K562 (cell line): ENCODE measurements around the gene PCNX3. TPM values are rescaled to one million over a fixed set of nuclear protein-coding genes. Genes with fewer than 3 reads are reported as not detected.

Experiments used
- ATF1 ChIP-seq, 2 experiments: fragments of 450-650 bp in 1 of 2; IDR thresholded peaks; 2 replicates each; pipeline ENCODE4 v1.6.1; 2016; ENCODE audit warnings: missing compliant biosample characterization in 1 of 2, missing genetic modification characterization in 1 of 2
- CXXC5 ChIP-seq: fragments of 250-450 bp; sonication (Bioruptor Pico); IDR thresholded peaks from 2 replicates; pipeline ENCODE4 v1.8.0; 2022; ENCODE audit warnings: inconsistent platforms, mild to moderate bottlenecking, moderate library complexity
- ELF2 ChIP-seq: fragments of 250-450 bp; sonication (Bioruptor Pico); IDR thresholded peaks from 2 replicates; pipeline ENCODE4 v1.5.0; 2021; ENCODE audit warnings: mild to moderate bottlenecking
- MBD2 ChIP-seq: sonication (generic); IDR thresholded peaks from 2 replicates; pipeline ENCODE4 v1.6.1; 2016; ENCODE audit warnings: low read depth, borderline replicate concordance
- NCOR1 ChIP-seq: fragments of 450-650 bp; IDR thresholded peaks from 2 replicates; pipeline ENCODE4 v1.6.1; 2016; ENCODE audit warnings: mild to moderate bottlenecking, moderate library complexity
- PYGO2 ChIP-seq: fragments of 450-650 bp; IDR thresholded peaks from 2 replicates; pipeline ENCODE4 v1.6.1; 2016; ENCODE audit warnings: mild to moderate bottlenecking, missing genetic modification characterization, moderate library complexity, missing compliant biosample characterization
- TARDBP ChIP-seq: fragments of 450-650 bp; IDR thresholded peaks from 2 replicates; pipeline ENCODE4 v1.6.1; 2016
- U2AF1 ChIP-seq: fragments of 200-400 bp; formaldehyde crosslinking; optimal IDR thresholded peaks from 2 replicates; pipeline ENCODE3; 2017; ENCODE audit warnings: mild to moderate bottlenecking, low read depth, low read length, moderate library complexity
- YY1 ChIP-seq, 3 experiments: IDR thresholded peaks; 2 replicates each; pipeline ENCODE4 v1.6.1; 2011; ENCODE audit warnings: low read length in 2 of 3, mild to moderate bottlenecking in 2 of 3, moderate library complexity in 2 of 3, borderline replicate concordance in 1 of 3, control low read depth in 1 of 3, low read depth in 1 of 3; ENCODE audit not compliant: insufficient read depth in 3 of 3, insufficient replicate concordance in 2 of 3, control insufficient read depth in 1 of 3, insufficient read length in 1 of 3; ENCODE audit errors: extremely low read depth in 1 of 3
- ZNF407 ChIP-seq: fragments of 450-650 bp; IDR thresholded peaks from 2 replicates; pipeline ENCODE4 v1.6.1; 2016; ENCODE audit warnings: low read depth
- polyA plus RNA-seq, 8 experiments: library from polyadenylated mRNA; depleted of rRNA in 4 of 8; stranded (reverse) in 5 of 8; unstranded in 3 of 8; fragments of >200 nt; fragmentation: Nextera tagmentation in 2 of 8; fragmentation: Illumina TruSeq in 1 of 8; extraction: Ambion mirVana in 2 of 8; extraction: Trizol in 1 of 8; gene quantifications; 2 replicates each; pipeline versions ENCODE4 v1.2.1 to v1.2.3, GENCODE V29; 2011 to 2014; ENCODE audit warnings: inconsistent platforms in 1 of 8, missing spikeins in 1 of 8
- total RNA-seq, 7 experiments: library from RNA; depleted of rRNA in 6 of 7; stranded (reverse); fragments of >200 nt in 6 of 7; fragmentation: Illumina TruSeq in 2 of 7; extraction: Trizol in 2 of 7; gene quantifications; 2 replicates each; pipeline versions ENCODE4 v1.2.1 to v1.2.3, GENCODE V29; 2011 to 2021; ENCODE audit warnings: low replicate concordance in 1 of 7
- TF ChIP-seq, protein P1 (sequence below): IDR thresholded peaks from 2 replicates; pipeline ENCODE4 v1.6.1; 2011; ENCODE audit warnings: borderline replicate concordance, low read depth, mild to moderate bottlenecking, moderate library complexity, low read length; ENCODE audit not compliant: insufficient read depth, poor library complexity, severe bottlenecking

Gene PCNX3
- total and polyA plus RNA-seq, 9 of the 15 experiments (the other 6 are each of a cell fraction or from before 2014, with no cell fraction given), result 0.11 to 47.8 (median 12.8) TPM

- TF ChIP-seq ZNF407, result no peak
- TF ChIP-seq U2AF1, result no peak
- 0 out of 2 replicates have a peak, but pooled peaks have one; percentile 12 for TF ChIP-seq MBD2
- 0 out of 2 replicates have a peak, but pooled peaks have one; percentile 3 for TF ChIP-seq ELF2 (CRISPR knock-in tag)
- TF ChIP-seq PYGO2, result no peak
- peak in 2 of 3 experiments; percentile 37 to 48 for TF ChIP-seq YY1 (IDR thresholded peaks at IDR 0.05; ENCODE audit: borderline replicate concordance in 1 of 3, control insufficient read depth in 1 of 3, extremely low read depth in 1 of 3, insufficient read depth in 3 of 3, insufficient read length in 1 of 3, insufficient replicate concordance in 2 of 3, low read depth in 1 of 3, low read length in 2 of 3)
- TF ChIP-seq NCOR1, result no peak
- TF ChIP-seq, protein P1, sequence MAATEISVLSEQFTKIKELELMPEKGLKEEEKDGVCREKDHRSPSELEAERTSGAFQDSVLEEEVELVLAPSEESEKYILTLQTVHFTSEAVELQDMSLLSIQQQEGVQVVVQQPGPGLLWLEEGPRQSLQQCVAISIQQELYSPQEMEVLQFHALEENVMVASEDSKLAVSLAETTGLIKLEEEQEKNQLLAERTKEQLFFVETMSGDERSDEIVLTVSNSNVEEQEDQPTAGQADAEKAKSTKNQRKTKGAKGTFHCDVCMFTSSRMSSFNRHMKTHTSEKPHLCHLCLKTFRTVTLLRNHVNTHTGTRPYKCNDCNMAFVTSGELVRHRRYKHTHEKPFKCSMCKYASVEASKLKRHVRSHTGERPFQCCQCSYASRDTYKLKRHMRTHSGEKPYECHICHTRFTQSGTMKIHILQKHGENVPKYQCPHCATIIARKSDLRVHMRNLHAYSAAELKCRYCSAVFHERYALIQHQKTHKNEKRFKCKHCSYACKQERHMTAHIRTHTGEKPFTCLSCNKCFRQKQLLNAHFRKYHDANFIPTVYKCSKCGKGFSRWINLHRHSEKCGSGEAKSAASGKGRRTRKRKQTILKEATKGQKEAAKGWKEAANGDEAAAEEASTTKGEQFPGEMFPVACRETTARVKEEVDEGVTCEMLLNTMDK, result no peak
- TF ChIP-seq CXXC5 (CRISPR knock-in tag), result peak; percentile 80
- no peak for TF ChIP-seq ATF1 (CRISPR knock-in tag; IDR thresholded peaks at IDR 0.05)
- 0 out of 2 replicates have a peak, but pooled peaks have one; percentile 37 for TF ChIP-seq ATF1 (tag; IDR thresholded peaks at IDR 0.05)
- TF ChIP-seq TARDBP, result no peak
Observed at GRCh38 chr11:65637794-65638419, 22.3 kb downstream of the PCNX3 start, which contains the start of gene SIPA1 (continued).
